ENCODE measurements around the gene RAB24. TPM values are rescaled to one million over a fixed set of nuclear protein-coding genes. Genes with fewer than 3 reads are reported as not detected.

Gene RAB24
- total RNA-seq, 2 experiments from 2014 or later, result 44.1 to 48.8 TPM

DNA sequence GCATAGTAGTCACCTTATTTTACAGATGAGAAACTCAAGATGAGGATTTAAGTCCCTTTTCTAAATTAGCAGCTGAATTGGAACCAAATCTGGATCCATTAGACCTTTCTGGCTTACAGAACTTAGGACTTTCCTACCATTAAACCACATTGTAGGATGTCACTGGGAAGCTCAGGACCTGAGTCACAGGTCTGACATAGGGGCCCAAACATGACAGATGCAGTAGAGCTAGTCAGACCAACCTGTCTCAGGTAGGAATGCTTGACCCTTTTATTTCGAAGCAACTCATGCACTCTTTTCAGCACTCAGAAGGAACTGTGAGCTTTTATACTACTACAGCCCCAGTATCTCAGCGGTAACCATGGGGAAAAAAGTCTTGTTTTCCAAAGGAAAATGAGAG is 2.6 kb downstream of the RAB24 start:
- peak overlapping the region; percentile 95 for H3K27ac Mint-ChIP-seq
- H3K36me3 Mint-ChIP-seq (ENCODE audit: low read depth), result peaks cover 78% of the 10 kb centered on the region
- peaks cover 87% of the 10 kb centered on the region for H3K4me1 Mint-ChIP-seq (ENCODE audit: low read depth)
- H3K27me3 Mint-ChIP-seq (ENCODE audit: low read depth), result no peaks in the 10 kb centered on the region
- POLR2A ChIA-PET, result interaction anchor here (1.6 to 1.8 kb wide), 2 partner anchors 12 to 51 kb away, joined by 6 to 11 read pairs; partner anchors contain the start of genes LMAN2 and MXD3
- no peak for ATAC-seq
- H3K4me3 Mint-ChIP-seq, result peak overlapping the region; percentile 75
- H3K9me3 Mint-ChIP-seq (ENCODE audit: insufficient read depth), result no peaks in the 10 kb centered on the region
- DNase-seq, result no peak
- CTCF ChIA-PET, result interaction anchor here (1.3 to 6.6 kb wide), 5 partner anchors 9 to 189 kb away, joined by 4 to 30 read pairs (median 6); no protein-coding TSS in a partner anchor

DNA sequence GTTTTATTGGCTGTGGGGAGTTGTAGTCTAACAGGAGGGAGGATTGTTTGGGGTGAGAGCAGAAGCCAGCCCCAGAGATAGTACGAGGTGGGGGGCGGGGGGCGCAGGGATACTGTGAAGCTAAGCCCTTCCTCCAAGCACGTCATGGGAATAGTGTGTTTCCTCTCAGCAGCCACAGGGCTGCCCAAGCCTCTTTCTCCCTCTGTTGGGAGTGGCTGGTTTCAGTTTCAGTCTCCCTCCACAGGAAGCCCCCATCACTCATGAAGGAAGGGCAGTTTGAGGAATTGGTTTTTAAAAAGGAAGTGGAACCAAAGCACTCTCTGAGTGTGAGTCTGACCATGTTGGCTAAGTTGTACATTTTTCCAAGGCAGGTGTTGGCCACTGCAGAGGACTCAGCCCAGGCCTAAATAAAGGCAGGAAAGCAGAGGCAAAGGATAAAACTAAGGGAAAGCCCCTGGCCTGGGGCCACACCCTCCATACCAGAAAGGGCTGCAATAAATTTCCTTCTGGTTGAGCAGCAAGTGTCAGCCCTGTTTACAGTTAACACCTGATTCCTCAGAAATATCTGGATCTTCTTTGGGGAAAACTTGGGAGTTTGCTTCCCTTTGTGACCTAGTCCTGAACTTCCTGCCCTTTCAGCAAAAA is 3.2 kb downstream of the RAB24 start:
- ChIA-PET CTCF (interaction anchor here (1.0 to 7.1 kb wide), 6 partner anchors 9 to 188 kb away, joined by 3 to 58 read pairs (median 9); no protein-coding TSS in a partner anchor), POLR2A (interaction anchor here (0.8 to 1.8 kb wide), 3 partner anchors 12 to 295 kb away, joined by 3 to 11 read pairs (median 3); partner anchors contain the start of gene MXD3)
- Mint-ChIP-seq H3K4me3 (peak overlapping the region; percentile 75), H3K27ac (peak overlapping the region; percentile 95), H3K36me3 (ENCODE audit: low read depth) (peaks cover 78% of the 10 kb centered on the region), H3K9me3 (ENCODE audit: insufficient read depth) (no peaks in the 10 kb centered on the region), H3K27me3 (ENCODE audit: low read depth) (no peaks in the 10 kb centered on the region), H3K4me1 (ENCODE audit: low read depth) (peaks cover 87% of the 10 kb centered on the region)
- ATAC-seq (peak; percentile 59), DNase-seq (peak; percentile 78)

DNA sequence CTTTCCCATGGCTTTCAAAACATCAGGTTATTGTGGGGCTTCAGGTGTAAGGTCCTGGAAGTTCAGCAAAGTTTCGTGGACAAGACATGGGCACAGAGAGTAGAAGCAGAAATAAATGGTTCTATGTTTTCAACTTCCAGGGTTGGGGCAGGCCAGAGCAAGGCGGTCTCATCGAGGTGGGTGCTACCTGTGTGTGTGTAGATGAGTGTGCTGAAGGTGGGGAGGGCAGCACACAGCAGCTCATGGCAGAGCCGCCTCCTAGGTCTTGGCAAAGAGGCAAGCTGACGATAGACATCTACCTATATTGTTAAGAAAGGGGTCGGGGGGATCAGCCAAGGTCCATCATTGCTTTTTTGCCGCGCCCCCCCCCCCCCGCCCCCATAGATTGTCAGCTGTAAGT is 3.8 kb downstream of the RAB24 start:
- Mint-ChIP-seq H3K9me3 (ENCODE audit: insufficient read depth) (no peaks in the 10 kb centered on the region), H3K27me3 (ENCODE audit: low read depth) (no peaks in the 10 kb centered on the region), H3K4me1 (ENCODE audit: low read depth) (peaks cover 87% of the 10 kb centered on the region), H3K36me3 (ENCODE audit: low read depth) (peaks cover 78% of the 10 kb centered on the region), H3K27ac (peak overlapping the region; percentile 83), H3K4me3 (peak overlapping the region; percentile 10)
- ChIA-PET CTCF (interaction anchor here (0.8 to 7.1 kb wide), 6 partner anchors 9 to 186 kb away, joined by 3 to 58 read pairs (median 4); no protein-coding TSS in a partner anchor), POLR2A (interaction anchor here (0.7 to 1.0 kb wide), 4 partner anchors 9 to 294 kb away, joined by 3 read pairs; partner anchors contain the start of gene NSD1)
- DNase-seq (no peak), ATAC-seq (no peak)

DNA sequence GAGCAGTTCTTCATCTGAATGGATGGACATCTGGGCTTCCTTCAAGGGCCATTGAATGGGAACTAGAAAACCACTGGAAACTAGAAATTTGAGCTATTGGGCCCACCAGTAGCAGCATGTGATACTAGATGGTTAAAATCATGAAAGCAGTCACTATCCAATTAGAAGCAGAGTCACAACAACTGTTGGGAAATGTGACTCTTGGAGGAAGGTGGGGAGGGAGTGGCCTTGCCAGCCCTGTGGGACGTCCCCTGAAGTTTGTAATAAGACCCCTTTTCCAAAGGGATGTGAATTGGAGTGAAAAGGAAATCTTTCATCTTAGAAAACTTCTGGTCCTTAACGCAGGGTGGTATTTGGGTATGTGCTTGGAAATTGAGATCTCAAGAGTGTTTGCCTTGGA is 5.6 kb downstream of the RAB24 start:
- H3K27me3 Mint-ChIP-seq (ENCODE audit: low read depth), result no peaks in the 10 kb centered on the region
- peaks cover 82% of the 10 kb centered on the region for H3K36me3 Mint-ChIP-seq (ENCODE audit: low read depth)
- CTCF ChIA-PET, result interaction anchor here (0.9 to 7.1 kb wide), 4 partner anchors 11 to 184 kb away, joined by 3 to 58 read pairs (median 16); no protein-coding TSS in a partner anchor
- no peak for DNase-seq
- H3K9me3 Mint-ChIP-seq (ENCODE audit: insufficient read depth), result no peaks in the 10 kb centered on the region
- no peak overlapping the region for H3K27ac Mint-ChIP-seq
- H3K4me3 Mint-ChIP-seq, result no peak overlapping the region
- POLR2A ChIA-PET, result no interaction called here
- ATAC-seq, result no peak
- peaks cover 81% of the 10 kb centered on the region for H3K4me1 Mint-ChIP-seq (ENCODE audit: low read depth)

DNA sequence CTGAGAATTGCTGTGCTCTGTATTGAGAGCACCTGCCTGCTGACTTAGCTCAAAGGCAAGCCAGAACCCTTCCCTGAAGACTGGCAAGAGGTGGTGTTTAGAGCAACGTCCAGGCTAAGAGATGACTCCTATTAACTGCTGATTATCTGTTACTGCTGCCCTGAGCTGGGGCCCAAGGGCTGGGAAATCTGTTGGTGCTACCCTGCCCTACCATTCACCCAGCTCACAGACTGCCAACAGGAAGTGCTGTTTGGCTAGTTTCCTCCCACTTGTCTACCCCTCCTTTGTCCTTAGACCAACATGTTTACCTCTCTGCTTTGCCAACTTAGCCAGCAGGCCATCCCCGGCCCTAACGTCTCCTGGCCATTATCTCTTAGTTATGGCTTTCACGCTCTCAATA is 6.9 kb downstream of the RAB24 start:
- Mint-ChIP-seq H3K4me1 (ENCODE audit: low read depth) (peaks cover 69% of the 10 kb centered on the region), H3K27ac (peak overlapping the region; percentile 89), H3K4me3 (peak overlapping the region; percentile 35), H3K9me3 (ENCODE audit: insufficient read depth) (no peaks in the 10 kb centered on the region), H3K36me3 (ENCODE audit: low read depth) (peaks cover 85% of the 10 kb centered on the region), H3K27me3 (ENCODE audit: low read depth) (no peaks in the 10 kb centered on the region)
- ChIA-PET POLR2A (interaction anchor here (0.7 to 0.8 kb wide), 2 partner anchors 52 to 172 kb away, joined by 3 read pairs; no protein-coding TSS in a partner anchor), CTCF (interaction anchor here (0.7 to 7.1 kb wide), 5 partner anchors 13 to 225 kb away, joined by 3 to 58 read pairs (median 4); no protein-coding TSS in a partner anchor)
- DNase-seq, result no peak
- peak; percentile 28 for ATAC-seq

DNA sequence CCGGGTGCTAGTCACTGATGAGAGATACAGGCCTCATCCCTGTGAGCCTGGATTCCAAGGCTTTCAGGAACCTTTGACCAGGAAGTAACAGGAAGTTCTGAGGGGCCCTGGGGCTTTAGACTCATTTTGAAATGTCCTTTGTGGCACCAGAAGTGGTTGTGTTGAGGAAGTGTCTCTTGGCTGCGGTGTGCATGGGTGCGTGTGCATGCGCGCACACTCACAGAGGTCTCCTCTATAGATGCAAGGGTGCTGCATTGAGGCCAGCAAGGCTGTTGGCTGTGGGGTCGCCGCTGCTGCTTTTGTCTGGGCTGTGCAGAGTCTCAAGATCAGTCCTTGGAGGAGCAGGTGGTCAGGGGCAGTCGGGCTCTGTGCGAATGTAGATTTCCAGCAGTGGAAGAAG is 7.6 kb downstream of the RAB24 start:
- DNase-seq (no peak), ATAC-seq (no peak)
- ChIA-PET CTCF (interaction anchor here (0.7 to 7.1 kb wide), 5 partner anchors 12 to 224 kb away, joined by 3 to 58 read pairs (median 4); no protein-coding TSS in a partner anchor), POLR2A (interaction anchor here (0.7 to 0.8 kb wide), 2 partner anchors 51 to 171 kb away, joined by 3 read pairs; no protein-coding TSS in a partner anchor)
- H3K4me1 Mint-ChIP-seq (ENCODE audit: low read depth), result peaks cover 63% of the 10 kb centered on the region
- peak overlapping the region; percentile 47 for H3K4me3 Mint-ChIP-seq
- H3K27me3 Mint-ChIP-seq (ENCODE audit: low read depth), result no peaks in the 10 kb centered on the region
- H3K9me3 Mint-ChIP-seq (ENCODE audit: insufficient read depth), result no peaks in the 10 kb centered on the region
- H3K27ac Mint-ChIP-seq, result peak overlapping the region; percentile 89
- H3K36me3 Mint-ChIP-seq (ENCODE audit: low read depth), result peaks cover 83% of the 10 kb centered on the region

DNA sequence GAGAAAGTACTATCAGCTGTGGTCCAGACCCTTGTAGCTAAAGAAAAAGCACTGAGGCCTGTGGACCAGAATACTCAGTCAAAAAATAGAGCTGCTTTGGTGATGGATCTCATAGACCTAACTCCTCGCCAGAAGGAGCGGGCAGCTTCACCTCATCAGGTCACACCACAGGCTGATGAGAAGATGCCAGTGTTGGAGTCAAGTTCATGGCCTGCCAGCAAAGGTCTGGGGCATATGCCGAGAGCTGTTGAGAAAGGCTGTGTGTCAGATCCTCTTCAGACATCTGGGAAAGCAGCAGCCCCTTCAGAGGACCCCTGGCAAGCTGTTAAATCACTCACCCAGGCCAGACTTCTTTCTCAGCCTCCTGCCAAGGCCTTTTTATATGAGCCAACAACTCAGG is 8.9 kb downstream of the RAB24 start:
- Mint-ChIP-seq H3K4me1 (ENCODE audit: low read depth) (peaks cover 51% of the 10 kb centered on the region), H3K9me3 (ENCODE audit: insufficient read depth) (no peaks in the 10 kb centered on the region), H3K27ac (peak overlapping the region; percentile 89), H3K4me3 (no peak overlapping the region), H3K27me3 (ENCODE audit: low read depth) (no peaks in the 10 kb centered on the region), H3K36me3 (ENCODE audit: low read depth) (peaks cover 78% of the 10 kb centered on the region)
- ChIA-PET CTCF (interaction anchor here (0.6 to 7.1 kb wide), 2 partner anchors 14 to 275 kb away, joined by 4 to 58 read pairs; no protein-coding TSS in a partner anchor), POLR2A (no interaction called here)
- no peak for ATAC-seq
- DNase-seq, result no peak

DNA sequence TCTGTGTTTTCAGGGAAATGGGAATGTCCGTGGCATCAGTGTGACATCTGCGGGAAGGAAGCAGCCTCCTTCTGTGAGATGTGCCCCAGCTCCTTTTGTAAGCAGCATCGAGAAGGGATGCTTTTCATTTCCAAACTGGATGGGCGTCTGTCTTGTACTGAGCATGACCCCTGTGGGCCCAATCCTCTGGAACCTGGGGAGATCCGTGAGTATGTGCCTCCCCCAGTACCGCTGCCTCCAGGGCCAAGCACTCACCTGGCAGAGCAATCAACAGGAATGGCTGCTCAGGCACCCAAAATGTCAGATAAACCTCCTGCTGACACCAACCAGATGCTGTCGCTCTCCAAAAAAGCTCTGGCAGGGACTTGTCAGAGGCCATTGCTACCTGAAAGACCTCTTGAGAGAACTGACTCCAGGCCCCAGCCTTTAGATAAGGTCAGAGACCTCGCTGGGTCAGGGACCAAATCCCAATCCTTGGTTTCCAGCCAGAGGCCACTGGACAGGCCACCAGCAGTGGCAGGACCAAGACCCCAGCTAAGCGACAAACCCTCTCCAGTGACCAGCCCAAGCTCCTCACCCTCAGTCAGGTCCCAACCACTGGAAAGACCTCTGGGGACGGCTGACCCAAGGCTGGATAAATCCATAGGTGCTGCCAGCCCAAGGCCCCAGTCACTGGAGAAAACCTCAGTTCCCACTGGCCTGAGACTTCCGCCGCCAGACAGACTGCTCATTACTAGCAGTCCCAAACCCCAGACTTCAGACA is 9.5 kb downstream of the RAB24 start:
- Mint-ChIP-seq H3K4me1 (ENCODE audit: low read depth) (peaks cover 45% of the 10 kb centered on the region), H3K36me3 (ENCODE audit: low read depth) (peaks cover 78% of the 10 kb centered on the region), H3K9me3 (ENCODE audit: insufficient read depth) (no peaks in the 10 kb centered on the region), H3K4me3 (no peak overlapping the region), H3K27ac (peak overlapping the region; percentile 89), H3K27me3 (ENCODE audit: low read depth) (no peaks in the 10 kb centered on the region)
- CTCF ChIA-PET, result interaction anchor here (0.6 to 7.1 kb wide), 3 partner anchors 15 to 274 kb away, joined by 3 to 58 read pairs (median 4); no protein-coding TSS in a partner anchor
- no peak for DNase-seq
- POLR2A ChIA-PET, result no interaction called here
- ATAC-seq, result no peak

DNA sequence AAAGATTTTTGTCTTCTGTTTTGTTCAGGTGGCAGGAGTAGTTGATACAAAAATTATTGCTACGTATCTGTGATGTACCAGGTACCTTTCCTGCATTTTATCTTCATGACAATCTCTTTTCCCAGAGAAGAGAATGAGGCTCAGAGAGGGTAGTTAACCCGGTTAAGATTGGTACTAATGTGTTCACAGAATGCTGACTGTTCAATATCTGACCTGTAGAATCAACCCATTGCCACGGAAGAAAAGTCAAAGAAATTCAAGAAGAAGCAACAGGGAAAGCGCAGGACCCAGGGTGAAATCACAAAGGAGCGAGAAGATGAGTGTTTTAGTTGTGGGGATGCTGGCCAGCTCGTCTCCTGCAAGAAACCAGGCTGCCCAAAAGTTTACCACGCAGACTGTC is 11.8 kb downstream of the RAB24 start:
- Mint-ChIP-seq H3K4me1 (ENCODE audit: low read depth) (peaks cover 27% of the 10 kb centered on the region), H3K9me3 (ENCODE audit: insufficient read depth) (no peaks in the 10 kb centered on the region), H3K27me3 (ENCODE audit: low read depth) (no peaks in the 10 kb centered on the region), H3K4me3 (no peak overlapping the region), H3K36me3 (ENCODE audit: low read depth) (peaks cover 65% of the 10 kb centered on the region), H3K27ac (no peak overlapping the region)
- no peak for DNase-seq
- no peak for ATAC-seq
- ChIA-PET POLR2A (no interaction called here), CTCF (no interaction called here)

DNA sequence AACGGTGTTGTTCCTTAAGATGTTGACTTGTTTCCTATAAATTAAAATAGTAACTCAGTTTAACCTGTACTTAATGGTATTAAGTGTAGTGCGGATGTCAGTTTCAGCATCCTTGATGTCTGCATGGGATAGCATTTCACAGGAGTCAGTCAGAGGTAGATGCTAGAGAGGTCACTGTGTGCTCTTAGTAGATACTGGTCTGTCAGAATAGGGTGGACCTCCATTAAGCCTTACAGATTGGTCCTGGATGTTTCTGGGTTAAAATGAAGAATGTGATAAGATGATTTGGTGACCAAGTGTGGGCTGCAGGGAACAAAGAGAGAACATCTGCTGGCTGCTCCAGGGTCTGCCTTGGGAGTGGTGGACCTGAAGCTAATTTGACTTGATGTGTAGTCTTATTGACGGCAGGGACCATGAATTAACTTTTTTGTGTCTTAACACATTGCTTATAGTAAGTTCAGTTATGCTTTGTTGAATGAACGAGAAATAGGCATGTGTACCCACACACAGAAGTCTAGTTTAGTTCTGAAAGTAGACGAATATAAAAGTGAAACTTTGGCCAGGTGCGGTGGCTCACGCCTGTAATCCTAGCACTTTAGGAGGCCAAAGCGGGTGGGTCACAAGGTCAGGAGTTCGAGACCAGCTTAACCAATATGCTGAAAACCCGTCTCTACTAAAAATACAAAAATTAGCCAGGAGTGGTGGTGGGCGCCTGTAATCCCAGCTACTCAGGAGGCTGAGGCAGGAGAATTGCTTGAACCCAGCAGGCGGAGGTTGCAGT is 12.5 kb downstream of the RAB24 start:
- Mint-ChIP-seq H3K27ac (no peak overlapping the region), H3K27me3 (ENCODE audit: low read depth) (no peaks in the 10 kb centered on the region), H3K4me1 (ENCODE audit: low read depth) (peaks cover 21% of the 10 kb centered on the region), H3K9me3 (ENCODE audit: insufficient read depth) (no peaks in the 10 kb centered on the region), H3K4me3 (no peak overlapping the region), H3K36me3 (ENCODE audit: low read depth) (peaks cover 60% of the 10 kb centered on the region)
- DNase-seq (no peak), ATAC-seq (no peak)
- ChIA-PET POLR2A (no interaction called here), CTCF (no interaction called here)

DNA sequence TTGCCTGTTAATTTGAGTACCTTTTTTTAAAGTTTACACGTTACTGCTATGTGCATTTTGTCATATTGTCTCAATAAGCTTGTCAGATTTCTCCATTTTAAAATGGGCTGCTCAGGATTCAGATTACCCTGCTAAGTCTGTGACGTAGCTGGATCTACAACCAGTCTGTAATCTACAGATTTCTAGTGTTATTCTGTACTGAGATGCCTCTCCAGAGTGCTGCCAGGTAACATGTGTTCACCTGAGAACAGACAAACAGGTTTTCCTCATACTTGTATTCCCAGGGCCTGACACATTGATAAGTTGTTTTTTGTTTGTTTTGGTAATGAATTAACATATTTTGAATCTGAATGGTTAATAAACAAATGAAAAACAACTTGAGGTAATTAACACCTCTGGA is 15.3 kb downstream of the RAB24 start:
- Mint-ChIP-seq H3K4me3 (no peak overlapping the region), H3K27ac (no peak overlapping the region), H3K27me3 (ENCODE audit: low read depth) (no peaks in the 10 kb centered on the region), H3K4me1 (ENCODE audit: low read depth) (peaks cover 5% of the 10 kb centered on the region), H3K9me3 (ENCODE audit: insufficient read depth) (no peaks in the 10 kb centered on the region), H3K36me3 (ENCODE audit: low read depth) (peaks cover 48% of the 10 kb centered on the region)
- CTCF ChIA-PET, result interaction anchor here (1.6 to 1.7 kb wide), 2 partner anchors 11 to 22 kb away, joined by 4 read pairs; no protein-coding TSS in a partner anchor
- ATAC-seq, result no peak
- POLR2A ChIA-PET, result interaction anchor here (0.5 kb wide), 1 partner anchor 15 kb away, joined by 3 read pairs; no protein-coding TSS in a partner anchor
- no peak for DNase-seq

Measured in activated CD8-positive, alpha-beta T cell treated with anti-CD3 and anti-CD28 coated beads, Interleukin-2, amount 10 ng/mL, durations not matched to agents 7 days and 5 days (primary cell).